ENCODE results near the gene ZDHHC6. TPM values are rescaled to one million over a fixed set of nuclear protein-coding genes. Genes with fewer than 3 reads are reported as not detected.

ZDHHC6 gene
- total and polyA plus RNA-seq, 4 donors, result 25.8 to 38.3 (median 30.1) TPM

DNA sequence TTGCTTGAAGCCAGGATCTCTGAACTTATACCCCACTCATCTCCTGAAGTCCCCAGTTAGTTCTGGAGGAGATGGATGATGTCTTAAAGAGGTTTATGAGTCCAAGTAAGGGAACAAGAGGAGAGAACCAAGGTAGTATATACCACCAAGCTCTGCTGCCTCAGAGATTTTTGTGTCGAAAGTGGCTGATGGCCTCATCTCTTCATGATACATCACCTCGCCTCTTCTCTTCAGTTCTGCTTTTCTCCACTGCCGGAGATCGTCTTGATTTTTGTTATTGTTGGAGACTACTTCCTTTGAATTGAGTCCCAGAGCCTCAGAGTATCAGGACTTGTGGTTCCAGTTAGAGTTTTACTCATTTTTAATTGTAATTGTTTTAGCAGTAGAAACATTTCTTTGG, 2.2 kb upstream of the ZDHHC6 start:
- Histone ChIP-seq H3K36me3 (ENCODE audit: control insufficient read depth in 4 of 4, insufficient read depth in 4 of 4, low read length in 4 of 4) (peaks cover 0 to 21% (median 9%) of the 10 kb centered on the region in 4 donors), H3K9me3 (ENCODE audit: control insufficient read depth in 4 of 4, insufficient read depth in 3 of 4, low read length in 3 of 4) (peaks cover 0 to 3% (median 1%) of the 10 kb centered on the region in 4 donors), H3K27ac (ENCODE audit: low read depth in 1 of 2, low read length in 1 of 2) (no peak overlapping the region), H3K27me3 (ENCODE audit: control insufficient read depth in 3 of 3, insufficient read depth in 3 of 3, low read length in 2 of 3) (no peaks in the 10 kb centered on the region), H3K9ac (ENCODE audit: insufficient read depth in 1 of 2, low read length in 2 of 2) (no peak overlapping the region), H3K4me3 (no peak overlapping the region), H3K4me1 (ENCODE audit: control insufficient read depth in 5 of 5, insufficient read depth in 5 of 5, low read length in 5 of 5) (peaks cover 1 to 18% (median 12%) of the 10 kb centered on the region in 5 donors)
- WGBS, 2 donors, result 41 to 66% methylated on average over 4 of the region's 4 CpGs
- no peak for ATAC-seq (ENCODE audit: insufficient read depth, low FRiP score)
- TF ChIP-seq, protein P1, sequence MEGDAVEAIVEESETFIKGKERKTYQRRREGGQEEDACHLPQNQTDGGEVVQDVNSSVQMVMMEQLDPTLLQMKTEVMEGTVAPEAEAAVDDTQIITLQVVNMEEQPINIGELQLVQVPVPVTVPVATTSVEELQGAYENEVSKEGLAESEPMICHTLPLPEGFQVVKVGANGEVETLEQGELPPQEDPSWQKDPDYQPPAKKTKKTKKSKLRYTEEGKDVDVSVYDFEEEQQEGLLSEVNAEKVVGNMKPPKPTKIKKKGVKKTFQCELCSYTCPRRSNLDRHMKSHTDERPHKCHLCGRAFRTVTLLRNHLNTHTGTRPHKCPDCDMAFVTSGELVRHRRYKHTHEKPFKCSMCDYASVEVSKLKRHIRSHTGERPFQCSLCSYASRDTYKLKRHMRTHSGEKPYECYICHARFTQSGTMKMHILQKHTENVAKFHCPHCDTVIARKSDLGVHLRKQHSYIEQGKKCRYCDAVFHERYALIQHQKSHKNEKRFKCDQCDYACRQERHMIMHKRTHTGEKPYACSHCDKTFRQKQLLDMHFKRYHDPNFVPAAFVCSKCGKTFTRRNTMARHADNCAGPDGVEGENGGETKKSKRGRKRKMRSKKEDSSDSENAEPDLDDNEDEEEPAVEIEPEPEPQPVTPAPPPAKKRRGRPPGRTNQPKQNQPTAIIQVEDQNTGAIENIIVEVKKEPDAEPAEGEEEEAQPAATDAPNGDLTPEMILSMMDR (IDR thresholded peaks at IDR 0.05; ENCODE audit: control extremely low read depth, extremely low read depth), result no peak
- no peak for DNase-seq

DNA sequence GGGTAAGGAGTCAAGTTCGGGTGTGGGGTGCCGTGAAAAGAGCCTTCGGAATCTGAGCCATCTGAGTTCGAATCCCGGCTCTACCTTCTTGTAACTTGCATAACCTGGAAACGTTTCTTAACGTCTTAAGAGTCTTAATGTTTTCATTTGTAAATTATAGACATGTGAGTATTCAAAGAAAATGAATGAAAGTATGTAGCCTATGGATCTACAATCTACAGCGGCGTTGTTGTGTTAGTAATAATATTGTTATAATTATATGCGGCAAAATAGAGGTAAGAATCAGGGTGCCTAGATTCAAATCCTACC, 860 bp upstream of the ZDHHC6 start:
- Histone ChIP-seq H3K4me3 (peak overlapping the region; percentile 100), H3K9ac (ENCODE audit: insufficient read depth in 1 of 2, low read length in 2 of 2) (peak overlapping the region; percentile 66 to 97), H3K4me1 (ENCODE audit: control insufficient read depth in 5 of 5, insufficient read depth in 5 of 5, low read length in 5 of 5) (peaks cover 1 to 18% (median 12%) of the 10 kb centered on the region in 5 donors), H3K27me3 (ENCODE audit: control insufficient read depth in 3 of 3, insufficient read depth in 3 of 3, low read length in 2 of 3) (no peaks in the 10 kb centered on the region), H3K36me3 (ENCODE audit: control insufficient read depth in 4 of 4, insufficient read depth in 4 of 4, low read length in 4 of 4) (peaks cover under 1 to 22% (median 16%) of the 10 kb centered on the region in 4 donors), H3K27ac (ENCODE audit: low read depth in 1 of 2, low read length in 1 of 2) (peak overlapping the region; percentile 93 to 99), H3K9me3 (ENCODE audit: control insufficient read depth in 4 of 4, insufficient read depth in 3 of 4, low read length in 3 of 4) (peaks cover 0 to 2% (median 0%) of the 10 kb centered on the region in 4 donors)
- WGBS, 2 donors, result 3 to 4% methylated on average over 10 of the region's 10 CpGs
- TF ChIP-seq, protein P1 (IDR thresholded peaks at IDR 0.05; ENCODE audit: control extremely low read depth, extremely low read depth), result no peak
- no peak for ATAC-seq (ENCODE audit: insufficient read depth, low FRiP score)
- DNase-seq, result no peak

GRCh38 chr10:112446055-112446854, 459 bp downstream of the ZDHHC6 start:
- Histone ChIP-seq H3K9ac (ENCODE audit: insufficient read depth in 1 of 2, low read length in 2 of 2) (peak overlapping the region; percentile 92 to 97), H3K27ac (ENCODE audit: low read depth in 1 of 2, low read length in 1 of 2) (peak overlapping the region; percentile 93 to 99), H3K27me3 (ENCODE audit: control insufficient read depth in 3 of 3, insufficient read depth in 3 of 3, low read length in 2 of 3) (no peaks in the 10 kb centered on the region), H3K4me1 (ENCODE audit: control insufficient read depth in 5 of 5, insufficient read depth in 5 of 5, low read length in 5 of 5) (peaks cover 1 to 18% (median 12%) of the 10 kb centered on the region in 5 donors), H3K36me3 (ENCODE audit: control insufficient read depth in 4 of 4, insufficient read depth in 4 of 4, low read length in 4 of 4) (peaks cover 1 to 26% (median 22%) of the 10 kb centered on the region in 4 donors), H3K4me3 (peak overlapping the region; percentile 100), H3K9me3 (ENCODE audit: control insufficient read depth in 4 of 4, insufficient read depth in 3 of 4, low read length in 3 of 4) (peaks cover 0 to 2% (median 0%) of the 10 kb centered on the region in 4 donors)
- TF ChIP-seq, protein P1 (IDR thresholded peaks at IDR 0.05; ENCODE audit: control extremely low read depth, extremely low read depth), result no peak
- peak in 2 of 3 donors; percentile 1 to 9 for DNase-seq
- ATAC-seq (ENCODE audit: insufficient read depth, low FRiP score), result no peak
- 5 to 7% methylated on average over 20 of the region's 20 CpGs for WGBS, 2 donors
